SK-N-SH treated with all-trans-retinoic acid at 6 μM for 48 hours (cell line): Measurements from ENCODE around the gene CTSC.

Experiments
- ATAC-seq: fragments of 200-7000 bp; cut with Tn5 transposase; 3 replicates; pipeline ENCODE4 v1.9.1; 2020; ENCODE audit warnings: mild to moderate bottlenecking, moderate library complexity
- ARNTL ChIP-seq: fragments of 450-650 bp; formaldehyde crosslinking; IDR thresholded peaks from 2 replicates; pipeline ENCODE4 v1.5.0; 2020; ENCODE audit warnings: low read depth, mild to moderate bottlenecking, moderate library complexity, borderline replicate concordance
- BACH2 ChIP-seq: fragments of 250-450 bp; sonication (Bioruptor Pico); IDR thresholded peaks from 2 replicates; pipeline ENCODE4 v1.9.0; 2021; ENCODE audit warnings: mild to moderate bottlenecking, borderline replicate concordance
- CREB5 ChIP-seq: fragments of 250-450 bp; sonication (Bioruptor Pico); IDR thresholded peaks from 2 replicates; pipeline ENCODE4 v1.5.1; 2020; ENCODE audit warnings: low read depth, mild to moderate bottlenecking, moderate library complexity
- CSDC2 ChIP-seq: fragments of 250-450 bp; sonication (Bioruptor Pico); IDR thresholded peaks from 2 replicates; pipeline ENCODE4 v1.5.0; 2020; ENCODE audit warnings: mild to moderate bottlenecking, moderate library complexity
- CSRNP3 ChIP-seq: fragments of 250-450 bp; sonication (Bioruptor Pico); IDR thresholded peaks from 2 replicates; pipeline ENCODE4 v1.5.1; 2021; ENCODE audit warnings: mild to moderate bottlenecking, moderate library complexity
- ESRRG ChIP-seq: fragments of 250-450 bp; sonication (Bioruptor Pico); IDR thresholded peaks from 2 replicates; pipeline ENCODE4 v1.6.1; 2021; ENCODE audit warnings: mild to moderate bottlenecking
- GLIS3 ChIP-seq: fragments of 250-450 bp; sonication (Bioruptor Pico); IDR thresholded peaks from 2 replicates; pipeline ENCODE4 v1.5.0; 2020; ENCODE audit warnings: mild to moderate bottlenecking, moderate library complexity
- ISL1 ChIP-seq: fragments of 250-450 bp; sonication (Bioruptor Pico); IDR thresholded peaks from 2 replicates; pipeline ENCODE4 v2.1.2; 2022; ENCODE audit warnings: mild to moderate bottlenecking, moderate library complexity
- OSR1 ChIP-seq: fragments of 250-450 bp; sonication (Bioruptor Pico); IDR thresholded peaks from 2 replicates; pipeline ENCODE4 v1.8.0; 2022; ENCODE audit warnings: moderate library complexity, mild to moderate bottlenecking, inconsistent platforms
- PATZ1 ChIP-seq: fragments of 250-450 bp; sonication (Bioruptor Pico); IDR thresholded peaks from 2 replicates; pipeline ENCODE4 v1.8.0; 2020; ENCODE audit warnings: mild to moderate bottlenecking, moderate library complexity, borderline replicate concordance
- POU6F1 ChIP-seq: fragments of 250-450 bp; sonication (Bioruptor Pico); IDR thresholded peaks from 2 replicates; pipeline ENCODE4 v1.8.0; 2021; ENCODE audit warnings: low read depth, mild to moderate bottlenecking, moderate library complexity, borderline replicate concordance
- PPARA ChIP-seq: fragments of 250-450 bp; sonication (Bioruptor Pico); IDR thresholded peaks from 2 replicates; pipeline ENCODE4 v1.5.0; 2020; ENCODE audit warnings: mild to moderate bottlenecking, borderline replicate concordance
- RARB ChIP-seq: fragments of 250-450 bp; sonication (Bioruptor Pico); IDR thresholded peaks from 2 replicates; pipeline ENCODE4 v1.8.0; 2021; ENCODE audit warnings: mild to moderate bottlenecking, moderate library complexity
- SNAI2 ChIP-seq: fragments of 250-450 bp; sonication (Bioruptor Pico); IDR thresholded peaks from 2 replicates; pipeline ENCODE4 v1.5.0; 2020; ENCODE audit warnings: mild to moderate bottlenecking, moderate library complexity
- TCF4 ChIP-seq: fragments of 250-450 bp; sonication (Bioruptor Pico); IDR thresholded peaks from 2 replicates; pipeline ENCODE4 v1.8.0; 2021; ENCODE audit warnings: mild to moderate bottlenecking, moderate library complexity, borderline replicate concordance
- TOX ChIP-seq: fragments of 250-450 bp; sonication (Bioruptor Pico); IDR thresholded peaks from 2 replicates; pipeline ENCODE4 v1.8.0; 2021; ENCODE audit warnings: mild to moderate bottlenecking, moderate library complexity, borderline replicate concordance
- TSHZ2 ChIP-seq: fragments of 250-450 bp; sonication (Bioruptor Pico); IDR thresholded peaks from 2 replicates; pipeline ENCODE4 v1.5.0; 2020; ENCODE audit warnings: mild to moderate bottlenecking, moderate library complexity
- ZC3H10 ChIP-seq: fragments of 250-450 bp; sonication (Bioruptor Pico); IDR thresholded peaks from 2 replicates; pipeline ENCODE4 v1.5.1; 2021; ENCODE audit warnings: mild to moderate bottlenecking, moderate library complexity
- ZFP3 ChIP-seq: fragments of 250-450 bp; sonication (Bioruptor Pico); IDR thresholded peaks from 2 replicates; pipeline ENCODE4 v1.5.0; 2020; ENCODE audit warnings: mild to moderate bottlenecking, moderate library complexity
- ZFP30 ChIP-seq: fragments of 450-650 bp; formaldehyde crosslinking; IDR thresholded peaks from 2 replicates; pipeline ENCODE4 v1.5.0; 2022; ENCODE audit warnings: mild to moderate bottlenecking, moderate library complexity
- ZNF565 ChIP-seq: fragments of 450-650 bp; formaldehyde crosslinking; conservative IDR thresholded peaks from 2 replicates; pipeline ENCODE4 v1.5.0; 2020; ENCODE audit warnings: low read depth, mild to moderate bottlenecking, moderate library complexity
- ZNF70 ChIP-seq: fragments of 450-650 bp; formaldehyde crosslinking; IDR thresholded peaks from 2 replicates; pipeline ENCODE4 v1.5.0; 2020; ENCODE audit warnings: mild to moderate bottlenecking, moderate library complexity
- ZNF8 ChIP-seq: fragments of 450-650 bp; formaldehyde crosslinking; IDR thresholded peaks from 2 replicates; pipeline ENCODE4 v1.5.0; 2020; ENCODE audit warnings: mild to moderate bottlenecking, moderate library complexity

The CTSC gene

GRCh38 chr11:88357323-88358039 lies 19.9 kb upstream of the CTSC start (continued):
- TF ChIP-seq TCF4 (CRISPR knock-in tag) (no peak), CREB5 (CRISPR knock-in tag) (no peak), ZNF70 (no peak), BACH2 (CRISPR knock-in tag) (no peak), RARB (CRISPR knock-in tag) (no peak)

GRCh38 chr11:88355887-88356286 lies 18.4 kb upstream of the CTSC start:
- ATAC-seq, result no peak
- no peak for TF ChIP-seq CREB5 (CRISPR knock-in tag)
- TF ChIP-seq ISL1, result no peak
- TF ChIP-seq TCF4 (CRISPR knock-in tag), result no peak
- TF ChIP-seq PPARA, result no peak
- TF ChIP-seq RARB (CRISPR knock-in tag), result no peak
- TF ChIP-seq OSR1, result no peak
- no peak for TF ChIP-seq POU6F1 (CRISPR knock-in tag)
- no peak for TF ChIP-seq ZNF70
- TF ChIP-seq SNAI2 (CRISPR knock-in tag), result no peak
- TF ChIP-seq ESRRG (CRISPR knock-in tag), result no peak
- TF ChIP-seq ZFP3, result no peak
- TF ChIP-seq BACH2 (CRISPR knock-in tag), result no peak
- no peak for TF ChIP-seq ZC3H10 (CRISPR knock-in tag)
- TF ChIP-seq ARNTL (CRISPR knock-in tag), result no peak
- TF ChIP-seq CSDC2 (CRISPR knock-in tag), result no peak

GRCh38 chr11:88354912-88355311 lies 17.4 kb upstream of the CTSC start:
- no peak for TF ChIP-seq TCF4 (CRISPR knock-in tag)
- no peak for TF ChIP-seq ZFP30 (CRISPR knock-in tag)
- no peak for TF ChIP-seq ARNTL (CRISPR knock-in tag)
- no peak for TF ChIP-seq OSR1
- TF ChIP-seq PPARA, result no peak
- no peak for TF ChIP-seq ZC3H10 (CRISPR knock-in tag)
- TF ChIP-seq TSHZ2 (CRISPR knock-in tag), result no peak
- TF ChIP-seq ZNF565 (CRISPR knock-in tag), result no peak
- TF ChIP-seq GLIS3 (CRISPR knock-in tag), result no peak
- no peak for TF ChIP-seq ZNF8 (CRISPR knock-in tag)
- TF ChIP-seq PATZ1 (CRISPR knock-in tag), result no peak
- no peak for TF ChIP-seq CSRNP3
- no peak for TF ChIP-seq ZNF70
- TF ChIP-seq RARB (CRISPR knock-in tag), result no peak
- TF ChIP-seq POU6F1 (CRISPR knock-in tag), result no peak
- no peak for TF ChIP-seq ESRRG (CRISPR knock-in tag)
- no peak for TF ChIP-seq TOX (CRISPR knock-in tag)
- no peak for TF ChIP-seq CREB5 (CRISPR knock-in tag)
- no peak for TF ChIP-seq CSDC2 (CRISPR knock-in tag)
- ATAC-seq, result no peak
